ENCODE measurements around the gene YWHAQ. TPM values are rescaled to one million over a fixed set of nuclear protein-coding genes. Genes with fewer than 3 reads are reported as not detected.
"Not testable (repeated sequence)": the region's sequence is repeated elsewhere in the genome, so short reads cannot be mapped to it uniquely, and the experiment has no call there.

YWHAQ gene
- total RNA-seq, 4 donors from 2014 or later: 40.3 to 63.7 (median 48.4) TPM

GRCh38 chr2:9555297-9556120 is 75.3 kb downstream of the YWHAQ start, which contains the start of gene ADAM17:
TSS of gene ADAM17 (minus strand) at chr2:9555830. CDS start at chr2:9555605, 225 bp downstream.
- H3K9me3 ChIP-seq: no peaks in the 10 kb centered on the region
- H3K36me3 ChIP-seq: no peaks in the 10 kb centered on the region
- in situ Hi-C loops (cut with MboI; ENCODE audit: low sequenced_read_pairs in 4 of 4) (no loop called here), intact Hi-C loops (cut with DNase I; ENCODE audit: low total_unique reads) (loop anchor here (1.0 to 10.0 kb wide), 7 partner anchors 76 to 1289 kb away; partner anchors contain the start of genes CPSF3, ITGB1BP1 and KLF11)
- H3K4me3 ChIP-seq: peak within 1 kb of the TSS; percentile 91 to 98 (median 95)
- peaks cover 49 to 53% of the 10 kb centered on the region in 2 donors for H3K4me1 ChIP-seq
- TF ChIP-seq POLR2A (IDR thresholded peaks at IDR 0.05) (peak; percentile 86 to 95), CTCF (IDR thresholded peaks at IDR 0.05 in 4 of 5, conservative IDR thresholded peaks at IDR 0.05 in 1 of 5) (peak; percentile 49 to 80 (median 68))
- peak within 1 kb of the TSS; percentile 96 to 99 (median 98) for H3K27ac ChIP-seq
- DNase-seq (peak; percentile 96 to 97), ATAC-seq (peak; percentile 83 to 85)
- no peaks in the 10 kb centered on the region for H3K27me3 ChIP-seq

GRCh38 chr2:9554921-9555296 is 75.9 kb downstream of the YWHAQ start:
- in situ Hi-C loops (cut with MboI; ENCODE audit: low sequenced_read_pairs in 4 of 4): no loop called here
- no peak for TF ChIP-seq POLR2A (IDR thresholded peaks at IDR 0.05)
- no peak for TF ChIP-seq CTCF (IDR thresholded peaks at IDR 0.05 in 4 of 5, conservative IDR thresholded peaks at IDR 0.05 in 1 of 5)
- DNase-seq (peak in 1 of 2 donors; percentile 12), ATAC-seq (peak; percentile 2 to 11)
- H3K36me3 ChIP-seq: no peaks in the 10 kb centered on the region
- intact Hi-C loops (cut with DNase I; ENCODE audit: low total_unique reads): loop anchor here (1.0 to 10.0 kb wide), 7 partner anchors 76 to 1290 kb away; partner anchors contain the start of genes CPSF3, ITGB1BP1 and KLF11
- H3K27me3 ChIP-seq: no peaks in the 10 kb centered on the region
- peak overlapping the region; percentile 96 to 99 (median 98) for H3K27ac ChIP-seq
- H3K4me1 ChIP-seq: peaks cover 54 to 55% of the 10 kb centered on the region in 2 donors
- no peaks in the 10 kb centered on the region for H3K9me3 ChIP-seq
- peak overlapping the region; percentile 91 to 98 (median 95) for H3K4me3 ChIP-seq

- peaks cover 56 to 64% of the 10 kb centered on the region in 2 donors for H3K4me1 ChIP-seq
- H3K27ac ChIP-seq: peak overlapping the region; percentile 71 to 99 (median 96)
- no peaks in the 10 kb centered on the region for H3K27me3 ChIP-seq
- no peaks in the 10 kb centered on the region for H3K36me3 ChIP-seq
- intact Hi-C loops (cut with DNase I; ENCODE audit: low total_unique reads) (loop anchor here (10.0 kb wide), 1 partner anchor 1292 kb away; no protein-coding TSS in a partner anchor), in situ Hi-C loops (cut with MboI; ENCODE audit: low sequenced_read_pairs in 4 of 4) (no loop called here)
- no peak for DNase-seq
- H3K9me3 ChIP-seq: no peaks in the 10 kb centered on the region
- peak; percentile 33 to 36 for ATAC-seq
- H3K4me3 ChIP-seq: peak overlapping the region in 2 of 4 donors; percentile 7 to 21
- TF ChIP-seq POLR2A (IDR thresholded peaks at IDR 0.05) (no peak), CTCF (IDR thresholded peaks at IDR 0.05 in 4 of 5, conservative IDR thresholded peaks at IDR 0.05 in 1 of 5) (no peak)
Measured at GRCh38 chr2:9552219-9553178, 78.3 kb downstream of the YWHAQ start.

GRCh38 chr2:9550859-9551391 is 79.9 kb downstream of the YWHAQ start:
- Histone ChIP-seq H3K4me1 (peaks cover 52 to 63% of the 10 kb centered on the region in 2 donors), H3K27ac (peak overlapping the region; percentile 71 to 99 (median 96))
- in situ Hi-C loops (cut with MboI; ENCODE audit: low sequenced_read_pairs in 4 of 4); H3K36me3 ChIP-seq; H3K27me3 ChIP-seq; H3K9me3 ChIP-seq; H3K4me3 ChIP-seq: not testable (repeated sequence)
- ATAC-seq (peak in 1 of 2 donors; percentile 29), DNase-seq (peak; percentile 26 to 59)
- intact Hi-C loops (cut with DNase I; ENCODE audit: low total_unique reads): loop anchor here (10.0 kb wide), 1 partner anchor 1294 kb away; no protein-coding TSS in a partner anchor

All from gastrocnemius medialis (tissue), 4 donors.